HG03196 (cell line): ENCODE data around the gene IL3RA.
"Not testable (repeated sequence)": the region's sequence is repeated elsewhere in the genome, so short reads cannot be mapped to it uniquely, and the experiment has no call there.

Experiments
- ATAC-seq: cut with Tn5 transposase; IDR thresholded peaks from one replicate; pipeline ENCODE4 v1.9.1; 2021; ENCODE audit not compliant: unreplicated experiment

The IL3RA gene

GRCh38 chrX:1327651-1328304, 8.8 kb upstream of the IL3RA start:
- ATAC-seq: peak; percentile 39

GRCh38 chrX:1330605-1331004, 6.0 kb upstream of the IL3RA start:
- ATAC-seq: no peak

GRCh38 chrX:1332433-1332832, 4.2 kb upstream of the IL3RA start:
- ATAC-seq: not testable (repeated sequence)

- no peak for ATAC-seq
These were observed 1.7 kb upstream of the IL3RA start for GRCh38 chrX:1334854-1335253.

- peak; percentile 33 for ATAC-seq
These were observed 579 bp downstream of the IL3RA start for GRCh38 chrX:1336948-1337779.

GRCh38 chrX:1341545-1342184, 5.1 kb downstream of the IL3RA start:
- ATAC-seq: no peak

- ATAC-seq: not testable (repeated sequence)
These were observed 13.0 kb downstream of the IL3RA start for GRCh38 chrX:1349606-1350005.

GRCh38 chrX:1351981-1352714, 15.6 kb downstream of the IL3RA start:
- no peak for ATAC-seq

- ATAC-seq: no peak
These were observed 17.7 kb downstream of the IL3RA start for GRCh38 chrX:1354036-1355019.

- ATAC-seq: no peak
These were observed 18.8 kb downstream of the IL3RA start for GRCh38 chrX:1355131-1356046.

GRCh38 chrX:1357993-1358392, 21.4 kb downstream of the IL3RA start:
- no peak for ATAC-seq

GRCh38 chrX:1358793-1359476, 22.4 kb downstream of the IL3RA start:
- no peak for ATAC-seq

GRCh38 chrX:1359477-1359873, 22.9 kb downstream of the IL3RA start:
- ATAC-seq: no peak

- ATAC-seq: no peak
These were observed 23.6 kb downstream of the IL3RA start for GRCh38 chrX:1360171-1360570.

GRCh38 chrX:1361275-1361674, 24.7 kb downstream of the IL3RA start:
- no peak for ATAC-seq

- no peak for ATAC-seq
These were observed 25.3 kb downstream of the IL3RA start for GRCh38 chrX:1361910-1362309.

GRCh38 chrX:1366363-1366762, 29.8 kb downstream of the IL3RA start:
- ATAC-seq: not testable (repeated sequence)

- ATAC-seq: no peak
These were observed 31.8 kb downstream of the IL3RA start for GRCh38 chrX:1368385-1368698.

- no peak for ATAC-seq
These were observed 41.7 kb downstream of the IL3RA start for GRCh38 chrX:1378306-1378759.
